HG03175 (cell line): ENCODE measurements around the gene SAA2.
"Not testable (repeated sequence)": the region's sequence is repeated elsewhere in the genome, so short reads cannot be mapped to it uniquely, and the experiment has no call there.

Source experiments
- ATAC-seq: cut with Tn5 transposase; IDR thresholded peaks from one replicate; pipeline ENCODE4 v1.9.1; 2021; ENCODE audit warnings: mild to moderate bottlenecking, moderate library complexity; ENCODE audit not compliant: unreplicated experiment

SAA2 gene

DNA sequence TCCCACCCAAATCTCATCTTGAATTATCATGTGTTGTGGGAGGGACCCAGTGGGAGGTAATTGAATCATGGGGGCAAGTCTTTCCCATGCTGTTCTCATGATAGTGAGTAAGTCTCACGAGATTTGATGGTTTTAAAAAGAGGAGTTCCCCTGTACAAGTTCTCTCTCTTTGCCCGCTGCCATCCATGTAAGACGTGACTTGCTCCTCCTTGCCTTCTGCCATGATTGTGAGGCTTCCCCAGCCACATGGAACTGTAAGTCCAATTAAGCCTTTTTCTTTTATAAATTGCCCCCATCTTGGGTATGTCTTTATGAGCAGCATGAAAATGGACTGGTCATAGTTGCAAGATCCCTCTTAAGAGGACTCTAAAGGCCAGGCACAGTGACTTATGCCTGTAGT, 50.7 kb downstream of the SAA2 start:
- not testable (repeated sequence) for ATAC-seq

DNA sequence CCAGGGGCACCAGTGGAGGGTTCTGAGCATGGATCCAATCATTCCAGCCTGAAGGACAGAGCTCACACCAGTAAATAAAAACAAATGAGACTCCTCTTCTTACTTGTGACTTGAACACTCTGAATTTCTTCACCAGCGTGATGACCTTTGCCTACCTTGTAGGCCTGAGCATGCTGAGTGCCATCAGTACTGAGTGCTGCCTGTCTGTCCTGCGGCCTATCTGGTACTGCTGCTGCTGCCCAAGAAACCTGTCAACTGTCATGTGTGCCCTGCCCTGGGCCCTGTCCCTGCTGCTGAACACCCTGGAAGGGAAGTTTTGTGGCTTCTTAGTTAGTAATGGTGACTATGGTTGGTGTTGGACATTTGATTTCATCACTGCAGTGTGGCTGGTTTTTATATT, 51.9 kb downstream of the SAA2 start:
- no peak for ATAC-seq
